ENCODE measurements around the gene PHLDA3.

- no peak for TF ChIP-seq POLR2A (IDR thresholded peaks at IDR 0.05; ENCODE audit: low read depth, low read length)
- no peak for TF ChIP-seq TAF1 (IDR thresholded peaks at IDR 0.05; ENCODE audit: low read depth, low read length)
- TF ChIP-seq POLR2AphosphoS5 (IDR thresholded peaks at IDR 0.05; ENCODE audit: low read depth, low read length), result no peak
- no peak for TF ChIP-seq SPI1 (IDR thresholded peaks at IDR 0.05; ENCODE audit: low read depth, low read length)
Measured at GRCh38 chr1:201450721-201451291, 18.2 kb downstream of the PHLDA3 start.

Data from GM12891 (cell line).